Transverse colon (tissue), 4 donors: Measurements from ENCODE around the gene SEMA6C.

ENCODE experiments used
- EP300 ChIP-seq: sonication (generic); formaldehyde crosslinking; IDR thresholded peaks from one replicate; pipeline ENCODE4 v1.6.1; 2017; ENCODE audit warnings: antibody characterized with exemption, low read depth
- POLR2A ChIP-seq: fragments of 450-650 bp; IDR thresholded peaks from one replicate; pipeline ENCODE4 v1.6.1; 2016; ENCODE audit warnings: antibody characterized with exemption, mild to moderate bottlenecking, moderate library complexity
- POLR2AphosphoS5 ChIP-seq, 3 donors: sonication (generic); formaldehyde crosslinking; IDR thresholded peaks; one replicate each; pipeline ENCODE4 v1.6.1; 2016; ENCODE audit warnings: antibody characterized with exemption in 3 of 3
- TF ChIP-seq, protein P1 (sequence below), 5 experiments: fragments of 200-600 bp in 3 of 5; fragments of 450-650 bp in 2 of 5; sonication (generic) in 3 of 5; IDR thresholded peaks; 1 replicate in 2 of 5; 2 replicates in 3 of 5; pipeline ENCODE4 v1.5.1; 2016 to 2017; ENCODE audit warnings: antibody characterized with exemption in 5 of 5, inconsistent platforms in 3 of 5, mild to moderate bottlenecking in 2 of 5, moderate library complexity in 1 of 5

DNA sequence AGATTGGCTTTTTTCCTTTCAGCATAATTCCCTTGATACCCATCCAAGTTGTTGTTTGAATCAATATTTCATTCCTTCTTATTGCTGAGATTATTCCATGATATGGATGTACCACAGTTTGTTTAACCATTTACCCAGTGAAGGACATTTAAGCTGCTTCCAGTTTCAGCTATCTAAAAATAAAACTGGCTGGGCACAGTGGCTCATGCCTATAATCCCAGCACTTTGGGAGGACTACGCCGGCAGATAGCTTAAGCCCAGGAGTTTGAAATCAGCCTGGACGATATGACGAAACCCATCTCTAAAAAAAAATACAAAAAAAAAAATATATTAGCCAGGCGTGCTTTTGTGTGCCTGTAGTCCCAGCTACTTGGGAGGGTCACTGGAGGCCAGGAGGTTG is 32.6 kb downstream of the SEMA6C start:
- TF ChIP-seq, protein P1, sequence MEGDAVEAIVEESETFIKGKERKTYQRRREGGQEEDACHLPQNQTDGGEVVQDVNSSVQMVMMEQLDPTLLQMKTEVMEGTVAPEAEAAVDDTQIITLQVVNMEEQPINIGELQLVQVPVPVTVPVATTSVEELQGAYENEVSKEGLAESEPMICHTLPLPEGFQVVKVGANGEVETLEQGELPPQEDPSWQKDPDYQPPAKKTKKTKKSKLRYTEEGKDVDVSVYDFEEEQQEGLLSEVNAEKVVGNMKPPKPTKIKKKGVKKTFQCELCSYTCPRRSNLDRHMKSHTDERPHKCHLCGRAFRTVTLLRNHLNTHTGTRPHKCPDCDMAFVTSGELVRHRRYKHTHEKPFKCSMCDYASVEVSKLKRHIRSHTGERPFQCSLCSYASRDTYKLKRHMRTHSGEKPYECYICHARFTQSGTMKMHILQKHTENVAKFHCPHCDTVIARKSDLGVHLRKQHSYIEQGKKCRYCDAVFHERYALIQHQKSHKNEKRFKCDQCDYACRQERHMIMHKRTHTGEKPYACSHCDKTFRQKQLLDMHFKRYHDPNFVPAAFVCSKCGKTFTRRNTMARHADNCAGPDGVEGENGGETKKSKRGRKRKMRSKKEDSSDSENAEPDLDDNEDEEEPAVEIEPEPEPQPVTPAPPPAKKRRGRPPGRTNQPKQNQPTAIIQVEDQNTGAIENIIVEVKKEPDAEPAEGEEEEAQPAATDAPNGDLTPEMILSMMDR (IDR thresholded peaks at IDR 0.05) = no peak
- TF ChIP-seq POLR2AphosphoS5 (IDR thresholded peaks at IDR 0.05) (no peak), POLR2A (no peak), EP300 (no peak)
